ENCODE measurements around the gene ATXN2.
"Not testable (repeated sequence)": the region's sequence is repeated elsewhere in the genome, so short reads cannot be mapped to it uniquely, and the experiment has no call there.

ATXN2 gene

DNA sequence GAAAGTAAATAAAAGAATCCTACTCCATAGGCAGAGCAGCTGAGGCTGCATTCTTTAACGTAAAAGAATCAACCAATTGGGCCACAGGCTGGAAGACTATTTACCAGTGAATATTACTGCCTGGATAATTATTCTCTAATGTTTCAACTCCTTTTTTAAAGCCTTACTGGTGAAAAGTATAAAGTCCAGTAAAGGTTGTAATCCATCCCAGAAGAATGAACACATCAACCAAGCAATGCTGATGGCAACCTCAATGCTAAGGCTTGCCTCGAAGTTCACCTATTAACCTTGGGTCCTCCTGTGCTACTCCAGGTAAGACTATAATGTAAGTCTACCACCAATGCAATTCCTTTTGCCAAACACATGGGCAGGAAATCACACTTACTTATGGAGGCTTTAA, 77.3 kb downstream of the ATXN2 start:
- TF ChIP-seq, protein P1, sequence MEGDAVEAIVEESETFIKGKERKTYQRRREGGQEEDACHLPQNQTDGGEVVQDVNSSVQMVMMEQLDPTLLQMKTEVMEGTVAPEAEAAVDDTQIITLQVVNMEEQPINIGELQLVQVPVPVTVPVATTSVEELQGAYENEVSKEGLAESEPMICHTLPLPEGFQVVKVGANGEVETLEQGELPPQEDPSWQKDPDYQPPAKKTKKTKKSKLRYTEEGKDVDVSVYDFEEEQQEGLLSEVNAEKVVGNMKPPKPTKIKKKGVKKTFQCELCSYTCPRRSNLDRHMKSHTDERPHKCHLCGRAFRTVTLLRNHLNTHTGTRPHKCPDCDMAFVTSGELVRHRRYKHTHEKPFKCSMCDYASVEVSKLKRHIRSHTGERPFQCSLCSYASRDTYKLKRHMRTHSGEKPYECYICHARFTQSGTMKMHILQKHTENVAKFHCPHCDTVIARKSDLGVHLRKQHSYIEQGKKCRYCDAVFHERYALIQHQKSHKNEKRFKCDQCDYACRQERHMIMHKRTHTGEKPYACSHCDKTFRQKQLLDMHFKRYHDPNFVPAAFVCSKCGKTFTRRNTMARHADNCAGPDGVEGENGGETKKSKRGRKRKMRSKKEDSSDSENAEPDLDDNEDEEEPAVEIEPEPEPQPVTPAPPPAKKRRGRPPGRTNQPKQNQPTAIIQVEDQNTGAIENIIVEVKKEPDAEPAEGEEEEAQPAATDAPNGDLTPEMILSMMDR (IDR thresholded peaks at IDR 0.05; ENCODE audit: insufficient read depth, low read depth, low read length, missing control alignments): no peak
- DNase-seq (ENCODE audit: low read depth): no peak
- no peak overlapping the region for H3K4me3 ChIP-seq (ENCODE audit: low read length)

DNA sequence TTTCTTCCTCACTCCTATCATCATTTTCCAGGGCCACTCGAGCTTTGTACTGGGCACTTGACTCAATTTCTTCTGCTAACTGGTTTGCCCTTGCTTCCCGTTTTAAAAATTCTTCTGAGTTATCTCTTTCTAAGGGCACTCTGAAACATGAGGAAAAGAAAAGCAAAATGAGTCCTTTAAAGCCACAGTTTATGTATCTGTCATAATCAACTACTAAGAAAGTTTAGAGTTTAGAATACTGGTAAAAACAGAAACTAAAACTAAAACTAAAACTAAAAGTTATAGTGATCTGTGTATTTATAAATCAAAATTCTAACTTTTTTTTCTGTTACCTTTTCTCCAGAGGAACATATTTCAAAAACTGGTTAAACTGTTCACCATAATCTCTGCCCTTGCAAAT, 79.2 kb downstream of the ATXN2 start:
- TF ChIP-seq, protein P1 (IDR thresholded peaks at IDR 0.05; ENCODE audit: insufficient read depth, low read depth, low read length, missing control alignments): no peak
- DNase-seq (ENCODE audit: low read depth): no peak
- H3K4me3 ChIP-seq (ENCODE audit: low read length): no peak overlapping the region

DNA sequence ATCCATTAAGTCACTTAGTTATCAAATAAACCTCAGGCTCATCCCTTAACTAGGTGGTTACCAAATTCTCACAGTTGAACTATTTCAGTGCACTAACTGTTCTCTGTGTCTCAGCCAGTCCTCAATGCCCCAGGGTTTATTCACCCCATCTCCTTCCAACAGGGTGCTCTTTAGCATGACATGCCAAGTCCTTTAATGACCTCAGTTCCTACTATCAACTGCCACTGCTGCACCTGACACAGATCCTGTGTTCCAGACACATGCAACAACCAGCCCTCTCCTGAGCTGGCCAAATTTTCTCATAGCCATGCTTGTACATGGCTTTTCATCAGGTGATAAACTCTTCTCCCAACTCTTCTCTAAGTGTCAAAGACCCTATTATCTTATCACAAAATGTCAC, 80.0 kb downstream of the ATXN2 start:
- TF ChIP-seq, protein P1 (IDR thresholded peaks at IDR 0.05; ENCODE audit: insufficient read depth, low read depth, low read length, missing control alignments): no peak
- H3K4me3 ChIP-seq (ENCODE audit: low read length): no peak overlapping the region
- no peak for DNase-seq (ENCODE audit: low read depth)

DNA sequence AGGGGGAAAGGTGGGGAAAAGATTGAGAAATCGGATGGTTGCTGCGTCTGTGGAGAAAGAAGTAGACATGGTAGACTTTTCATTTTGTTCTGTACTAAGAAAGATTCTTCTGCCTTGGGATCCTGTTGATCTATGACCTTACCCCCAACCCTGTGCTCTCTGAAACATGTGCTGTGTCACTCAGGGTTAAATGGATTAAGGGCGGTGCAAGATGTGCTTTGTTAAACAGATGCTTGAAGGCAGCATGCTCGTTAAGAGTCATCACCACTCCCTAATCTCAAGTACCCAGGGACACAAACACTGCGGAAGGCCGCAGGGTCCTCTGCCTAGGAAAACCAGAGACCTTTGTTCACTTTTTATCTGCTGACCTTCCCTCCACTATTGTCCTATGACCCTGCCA, 91.4 kb downstream of the ATXN2 start:
- not testable (repeated sequence) for DNase-seq (ENCODE audit: low read depth); H3K4me3 ChIP-seq (ENCODE audit: low read length)

DNA sequence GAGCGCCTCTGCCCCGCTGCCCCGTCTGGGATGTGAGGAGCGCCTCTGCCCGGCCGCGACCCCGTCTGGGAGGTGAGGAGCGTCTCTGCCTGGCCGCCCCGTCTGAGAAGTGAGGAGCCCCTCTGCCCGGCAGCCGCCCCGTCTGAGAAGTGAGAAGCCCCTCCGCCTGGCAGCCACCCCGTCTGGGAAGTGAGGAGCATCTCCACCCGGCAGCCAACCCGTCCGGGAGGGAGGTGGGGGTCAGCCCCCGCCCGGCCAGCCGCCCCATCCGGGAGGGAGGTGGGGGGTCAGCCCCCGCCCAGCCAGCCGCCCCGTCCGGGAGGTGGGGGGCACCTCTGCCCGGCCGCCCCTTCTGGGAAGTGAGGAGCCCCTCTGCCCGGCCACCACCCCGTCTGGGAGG, 91.9 kb downstream of the ATXN2 start:
- not testable (repeated sequence) for H3K4me3 ChIP-seq (ENCODE audit: low read length); DNase-seq (ENCODE audit: low read depth)

DNA sequence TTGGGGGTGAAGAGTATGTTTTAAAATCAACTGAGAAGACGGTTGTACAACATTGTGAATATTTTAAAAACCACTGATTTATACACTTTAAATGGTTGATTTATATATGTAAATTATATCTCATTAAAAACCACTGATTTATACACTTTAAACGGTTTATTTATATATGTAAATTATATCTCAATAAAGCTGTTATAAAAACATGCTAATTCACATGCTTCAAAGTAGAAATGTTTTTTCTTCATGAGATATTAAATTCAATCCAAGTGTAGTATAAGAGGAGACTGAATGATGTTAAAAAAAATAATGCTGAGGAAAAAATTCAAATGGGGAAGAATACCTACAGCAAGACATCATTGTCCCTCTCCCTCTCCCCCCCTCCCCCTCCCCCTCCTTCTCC, 92.9 kb downstream of the ATXN2 start:
- H3K4me3 ChIP-seq (ENCODE audit: low read length): no peak overlapping the region
- TF ChIP-seq, protein P1 (IDR thresholded peaks at IDR 0.05; ENCODE audit: insufficient read depth, low read depth, low read length, missing control alignments): no peak
- DNase-seq (ENCODE audit: low read depth): no peak

DNA sequence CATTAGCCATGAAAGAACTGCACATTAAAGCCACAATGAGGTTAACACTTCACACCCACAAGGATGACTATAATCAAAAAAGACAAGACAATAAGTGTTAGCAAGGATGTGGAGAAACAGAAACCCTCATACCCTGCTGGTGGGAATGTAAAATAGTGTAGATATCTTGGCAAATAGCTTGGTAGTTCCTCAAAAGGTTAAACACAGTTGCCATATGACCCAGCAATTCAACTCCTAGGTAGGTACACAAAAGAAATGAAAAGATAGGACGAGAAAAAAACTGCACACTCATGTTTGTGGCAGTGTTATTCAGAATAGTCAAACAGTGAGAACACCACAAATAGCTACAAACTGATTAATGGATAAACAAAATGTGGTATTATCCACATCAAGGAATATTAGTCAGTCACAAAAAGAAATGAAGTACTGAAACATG, 93.5 kb downstream of the ATXN2 start:
- no peak overlapping the region for H3K4me3 ChIP-seq (ENCODE audit: low read length)
- no peak for DNase-seq (ENCODE audit: low read depth)
- TF ChIP-seq, protein P1 (IDR thresholded peaks at IDR 0.05; ENCODE audit: insufficient read depth, low read depth, low read length, missing control alignments): no peak

DNA sequence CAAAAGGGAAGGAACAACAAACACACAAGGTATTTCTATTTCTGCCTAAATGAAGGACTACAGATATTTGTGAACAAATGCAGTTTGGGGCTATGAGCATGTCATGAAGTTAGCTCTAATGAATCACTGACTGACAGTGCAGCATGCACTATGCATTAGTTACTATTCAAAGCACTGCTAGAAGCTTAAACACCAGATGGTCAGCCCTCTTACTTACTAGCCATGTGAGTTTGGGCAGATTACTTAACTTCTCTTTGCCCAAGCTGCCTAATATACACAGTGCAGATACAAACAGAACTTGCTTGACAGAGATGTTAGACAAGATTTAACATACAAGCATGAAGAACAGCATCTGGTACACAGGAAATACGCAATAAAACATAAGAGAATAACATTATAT, 96.0 kb downstream of the ATXN2 start:
- no peak for DNase-seq (ENCODE audit: low read depth)
- TF ChIP-seq, protein P1 (IDR thresholded peaks at IDR 0.05; ENCODE audit: insufficient read depth, low read depth, low read length, missing control alignments): no peak
- no peak overlapping the region for H3K4me3 ChIP-seq (ENCODE audit: low read length)
